Ishikawa (cell line): ENCODE data around the gene DCC.

Experiments used
- CEBPB ChIP-seq: IDR thresholded peaks from 2 replicates; pipeline ENCODE4 v1.6.1; 2012
- CREB1 ChIP-seq: IDR thresholded peaks from 2 replicates; pipeline ENCODE4 v1.6.1; 2012; ENCODE audit warnings: low read depth
- EGR1 ChIP-seq: IDR thresholded peaks from 2 replicates; pipeline ENCODE4 v1.6.1; 2012
- EP300 ChIP-seq: IDR thresholded peaks from 2 replicates; pipeline ENCODE4 v1.6.1; 2012; ENCODE audit warnings: borderline replicate concordance
- FOXM1 ChIP-seq: IDR thresholded peaks from 2 replicates; pipeline ENCODE4 v1.6.1; 2012; ENCODE audit warnings: low read depth, borderline replicate concordance
- MAX ChIP-seq: IDR thresholded peaks from 2 replicates; pipeline ENCODE4 v1.6.1; 2012
- NFIC ChIP-seq: IDR thresholded peaks from 2 replicates; pipeline ENCODE4 v1.6.1; 2012
- RAD21 ChIP-seq: IDR thresholded peaks from 2 replicates; pipeline ENCODE4 v1.6.1; 2012; ENCODE audit warnings: low read depth
- REST ChIP-seq: IDR thresholded peaks from 2 replicates; pipeline ENCODE4 v1.6.1; 2012; ENCODE audit warnings: low read depth, mild to moderate bottlenecking
- TAF1 ChIP-seq: IDR thresholded peaks from 2 replicates; pipeline ENCODE4 v1.6.1; 2012; ENCODE audit warnings: low read depth, mild to moderate bottlenecking
- TCF12 ChIP-seq: IDR thresholded peaks from 2 replicates; pipeline ENCODE4 v1.6.1; 2012; ENCODE audit warnings: low read depth
- TEAD4 ChIP-seq: IDR thresholded peaks from 2 replicates; pipeline ENCODE4 v1.6.1; 2012
- USF1 ChIP-seq: IDR thresholded peaks from 2 replicates; pipeline ENCODE4 v1.6.1; 2012
- YY1 ChIP-seq: IDR thresholded peaks from 2 replicates; pipeline ENCODE4 v1.6.1; 2012; ENCODE audit warnings: low read depth
- ZBTB7A ChIP-seq: IDR thresholded peaks from 2 replicates; pipeline ENCODE4 v1.6.1; 2012; ENCODE audit warnings: low read depth

The DCC gene

GRCh38 chr18:52615321-52615720, 275.3 kb downstream of the DCC start:
- TF ChIP-seq YY1 (no peak), RAD21 (no peak), REST (no peak), MAX (no peak), FOXM1 (no peak), EP300 (no peak), ZBTB7A (no peak), CEBPB (no peak), TEAD4 (no peak), CREB1 (no peak), TAF1 (no peak), TCF12 (no peak), NFIC (no peak), EGR1 (no peak), USF1 (no peak)

DNA sequence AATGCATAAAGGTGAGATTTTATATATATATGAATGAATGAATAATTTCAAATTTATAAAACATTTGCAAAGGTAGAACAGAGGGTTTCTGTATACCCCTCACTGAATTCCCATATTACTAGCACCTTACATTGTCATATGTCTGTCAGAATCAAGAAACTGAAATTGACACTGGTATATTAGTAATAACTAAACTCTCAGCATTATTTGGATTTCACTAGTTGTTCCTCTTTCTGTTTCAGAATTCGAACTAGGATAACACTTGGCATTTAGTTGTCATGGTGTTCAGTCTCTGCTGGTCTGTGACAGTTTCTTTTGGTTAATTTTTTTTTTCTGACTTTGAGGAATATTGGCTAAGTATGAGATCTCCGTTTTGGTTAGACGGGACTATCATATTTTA, 275.9 kb downstream of the DCC start:
- TF ChIP-seq NFIC: no peak
- TF ChIP-seq CEBPB: no peak
- no peak for TF ChIP-seq CREB1
- TF ChIP-seq TAF1: no peak
- no peak for TF ChIP-seq REST
- TF ChIP-seq EGR1: no peak
- TF ChIP-seq EP300: no peak
- no peak for TF ChIP-seq YY1

GRCh38 chr18:52617931-52618330, 277.9 kb downstream of the DCC start:
- TF ChIP-seq MAX (no peak), TCF12 (no peak)

DNA sequence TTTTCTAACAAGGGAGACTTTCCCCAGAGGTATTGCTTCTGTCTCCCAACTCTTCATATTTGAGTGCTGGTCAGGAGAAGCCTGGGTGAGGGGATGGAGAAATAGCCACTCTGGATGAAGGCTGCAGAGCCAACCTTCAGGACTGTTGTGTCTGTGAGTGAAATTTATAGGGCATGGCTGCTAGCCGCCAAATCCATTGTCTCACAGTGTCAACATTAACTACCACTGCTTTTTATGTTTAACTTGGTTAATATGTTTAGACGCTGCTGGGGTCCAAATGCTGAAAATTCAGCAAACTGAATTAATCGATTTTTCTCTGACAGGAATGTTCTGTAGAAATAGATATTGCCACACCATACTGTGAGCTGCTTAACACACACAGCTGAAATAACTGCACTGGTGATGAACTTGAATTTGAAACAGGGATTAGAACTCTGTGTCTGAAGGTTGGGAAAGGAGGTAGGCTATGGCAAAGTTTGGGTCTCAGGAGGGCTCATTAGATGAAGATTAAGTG, 281.0 kb downstream of the DCC start:
- TF ChIP-seq TEAD4 (no peak), TCF12 (no peak), EP300 (no peak), TAF1 (no peak), USF1 (no peak), EGR1 (no peak), RAD21 (no peak), CREB1 (no peak), NFIC (no peak), REST (no peak), MAX (no peak), ZBTB7A (no peak), FOXM1 (no peak), CEBPB (no peak), YY1 (no peak)

DNA sequence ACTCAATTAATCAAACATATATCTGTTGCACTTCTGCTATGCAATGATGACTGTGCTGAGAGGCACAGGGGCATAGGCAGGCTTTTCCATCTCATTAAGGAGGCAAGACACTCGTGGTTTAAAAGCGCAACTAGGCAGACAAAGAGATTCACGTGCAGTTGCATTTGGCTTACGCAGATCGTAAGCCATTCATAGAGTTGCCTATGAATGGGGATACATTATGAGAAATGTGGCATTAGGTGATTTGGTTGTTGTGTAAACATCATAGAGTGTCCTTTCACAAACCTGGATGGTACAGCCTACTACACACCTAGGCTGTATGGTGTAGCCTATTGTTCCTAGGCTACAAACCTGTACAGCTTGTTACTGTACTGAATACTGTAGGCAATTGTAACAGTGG, 284.7 kb downstream of the DCC start:
- no peak for TF ChIP-seq RAD21
